K562 (cell line): ENCODE results near the gene NOM1. TPM values are rescaled to one million over a fixed set of nuclear protein-coding genes. Genes with fewer than 3 reads are reported as not detected.

Experiments
- BRCA1 ChIP-seq, 2 experiments: fragments of 450-650 bp in 1 of 2; sonication (generic) in 1 of 2; formaldehyde crosslinking in 1 of 2; IDR thresholded peaks; 2 replicates each; pipeline versions ENCODE4 v1.5.0 to v1.6.1; 2017 to 2020; ENCODE audit warnings: mild to moderate bottlenecking in 1 of 2, missing genetic modification reagents in 1 of 2
- GABPA ChIP-seq: fragments of 200-800 bp; sonication (Bioruptor generic); conservative IDR thresholded peaks from 2 replicates; pipeline ENCODE4 v1.6.1; 2016; ENCODE audit warnings: low read depth, missing genetic modification characterization, missing compliant biosample characterization
- MBD2 ChIP-seq: sonication (generic); IDR thresholded peaks from 2 replicates; pipeline ENCODE4 v1.6.1; 2016; ENCODE audit warnings: low read depth, borderline replicate concordance
- MCM2 ChIP-seq: fragments of 450-650 bp; IDR thresholded peaks from 2 replicates; pipeline ENCODE4 v1.6.1; 2017; ENCODE audit warnings: low read depth, mild to moderate bottlenecking
- MED1 ChIP-seq: sonication (generic); formaldehyde crosslinking; IDR thresholded peaks from 2 replicates; pipeline ENCODE4 v1.8.1; 2023; ENCODE audit warnings: missing genetic modification reagents, borderline replicate concordance
- MIER1 ChIP-seq: fragments of 450-650 bp; IDR thresholded peaks from 2 replicates; pipeline ENCODE4 v1.6.1; 2016; ENCODE audit warnings: antibody characterized with exemption, mild to moderate bottlenecking, low read depth
- NBN ChIP-seq: fragments of 450-650 bp; IDR thresholded peaks from 2 replicates; pipeline ENCODE4 v1.6.1; 2016; ENCODE audit warnings: low read depth, mild to moderate bottlenecking
- SIN3B ChIP-seq: fragments of 450-650 bp; IDR thresholded peaks from 2 replicates; pipeline ENCODE4 v1.6.1; 2017; ENCODE audit warnings: low read depth, mild to moderate bottlenecking, moderate library complexity
- ZFP30 ChIP-seq: fragments of 250-450 bp; sonication (Bioruptor Pico); IDR thresholded peaks from 2 replicates; pipeline ENCODE4 v1.8.0; 2022; ENCODE audit warnings: moderate library complexity, mild to moderate bottlenecking, inconsistent platforms, borderline replicate concordance
- ZNF224 ChIP-seq: sonication (generic); formaldehyde crosslinking; IDR thresholded peaks from 2 replicates; pipeline ENCODE4 v1.8.0; 2022; ENCODE audit warnings: mild to moderate bottlenecking, missing genetic modification reagents
- ZNF707 ChIP-seq: fragments of 250-450 bp; sonication (Bioruptor Pico); conservative IDR thresholded peaks from 2 replicates; pipeline ENCODE4 v1.8.0; 2022; ENCODE audit warnings: inconsistent platforms, mild to moderate bottlenecking, moderate library complexity
- ZNF764 ChIP-seq: fragments of 250-450 bp; sonication (Bioruptor Pico); IDR thresholded peaks from 2 replicates; pipeline ENCODE4 v1.4.0; 2020; ENCODE audit warnings: low read depth, mild to moderate bottlenecking, moderate library complexity
- polyA plus RNA-seq, 8 experiments: library from polyadenylated mRNA; depleted of rRNA in 4 of 8; stranded (reverse) in 5 of 8; unstranded in 3 of 8; fragments of >200 nt; fragmentation: Nextera tagmentation in 2 of 8; fragmentation: Illumina TruSeq in 1 of 8; extraction: Ambion mirVana in 2 of 8; extraction: Trizol in 1 of 8; gene quantifications; 2 replicates each; pipeline versions ENCODE4 v1.2.1 to v1.2.3, GENCODE V29; 2011 to 2014; ENCODE audit warnings: inconsistent platforms in 1 of 8, missing spikeins in 1 of 8
- total RNA-seq, 7 experiments: library from RNA; depleted of rRNA in 6 of 7; stranded (reverse); fragments of >200 nt in 6 of 7; fragmentation: Illumina TruSeq in 2 of 7; extraction: Trizol in 2 of 7; gene quantifications; 2 replicates each; pipeline versions ENCODE4 v1.2.1 to v1.2.3, GENCODE V29; 2011 to 2021; ENCODE audit warnings: low replicate concordance in 1 of 7
- TF ChIP-seq, protein P1 (sequence below): fragments of 450-650 bp; formaldehyde crosslinking; IDR thresholded peaks from 2 replicates; pipeline ENCODE4 v1.4.0; 2020; ENCODE audit warnings: mild to moderate bottlenecking, moderate library complexity
- TF ChIP-seq, protein P2 (sequence below): fragments of 450-650 bp; formaldehyde crosslinking; conservative IDR thresholded peaks from 2 replicates; pipeline ENCODE4 v1.4.0; 2022; ENCODE audit warnings: mild to moderate bottlenecking, missing genetic modification characterization
- TF ChIP-seq, protein P3 (sequence below): sonication (generic); formaldehyde crosslinking; IDR thresholded peaks from 2 replicates; pipeline ENCODE4 v1.8.0; 2023; ENCODE audit warnings: mild to moderate bottlenecking, missing genetic modification reagents
- TF ChIP-seq, protein P4 (sequence below): fragments of 250-450 bp; sonication (Bioruptor Pico); IDR thresholded peaks from 2 replicates; pipeline ENCODE4 v1.4.0; 2020
- TF ChIP-seq, protein P5 (sequence below): conservative IDR thresholded peaks from 2 replicates; pipeline ENCODE4 v1.6.1; 2011; ENCODE audit warnings: low read depth, mild to moderate bottlenecking, low read length; ENCODE audit not compliant: control insufficient read depth

The NOM1 gene
- total and polyA plus RNA-seq, 9 of the 15 experiments (the other 6 are each of a cell fraction or from before 2014, with no cell fraction given), result 6.8 to 47.3 (median 37.4) TPM

DNA sequence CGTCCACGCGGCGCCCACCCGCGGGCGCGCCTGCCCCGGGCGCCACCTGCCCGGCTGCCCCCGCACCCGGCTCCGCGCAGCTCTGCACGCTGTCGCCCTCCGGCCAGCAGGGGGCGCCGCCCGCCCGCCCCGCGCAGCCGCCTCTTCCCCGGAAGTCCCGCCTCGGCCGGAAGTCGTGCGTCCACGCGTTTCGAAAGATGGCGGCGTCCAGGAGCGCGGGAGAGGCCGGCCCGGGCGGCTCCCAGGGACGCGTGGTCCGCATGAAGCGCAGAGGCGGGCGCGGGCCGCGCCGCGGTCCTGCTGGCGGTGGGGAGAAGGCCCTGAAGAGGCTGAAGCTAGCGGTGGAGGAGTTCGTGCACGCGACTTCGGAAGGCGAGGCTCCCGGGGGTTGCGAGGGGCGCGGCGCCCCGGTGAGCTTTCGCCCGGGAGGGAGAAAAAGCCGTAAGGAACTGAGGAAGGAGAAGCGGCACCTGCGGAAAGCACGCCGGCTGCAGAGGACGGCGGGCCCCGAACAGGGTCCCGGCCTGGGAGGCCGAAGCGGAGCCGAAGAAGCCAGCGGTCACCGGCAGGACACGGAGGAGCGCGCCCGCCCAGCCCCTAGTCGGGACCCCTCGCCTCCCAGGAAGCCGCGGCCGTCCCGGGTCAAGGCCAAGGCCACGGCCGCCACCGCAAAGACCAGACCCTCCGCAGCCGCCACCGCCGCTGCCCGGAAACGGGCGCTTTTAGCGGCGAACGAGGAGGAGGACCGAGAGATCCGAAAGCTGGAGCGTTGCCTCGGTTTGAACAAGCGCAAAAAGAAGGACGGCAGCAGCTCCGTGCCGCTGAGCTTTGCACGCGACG is at the start of gene NOM1 (continued):
- TF ChIP-seq, protein P1, sequence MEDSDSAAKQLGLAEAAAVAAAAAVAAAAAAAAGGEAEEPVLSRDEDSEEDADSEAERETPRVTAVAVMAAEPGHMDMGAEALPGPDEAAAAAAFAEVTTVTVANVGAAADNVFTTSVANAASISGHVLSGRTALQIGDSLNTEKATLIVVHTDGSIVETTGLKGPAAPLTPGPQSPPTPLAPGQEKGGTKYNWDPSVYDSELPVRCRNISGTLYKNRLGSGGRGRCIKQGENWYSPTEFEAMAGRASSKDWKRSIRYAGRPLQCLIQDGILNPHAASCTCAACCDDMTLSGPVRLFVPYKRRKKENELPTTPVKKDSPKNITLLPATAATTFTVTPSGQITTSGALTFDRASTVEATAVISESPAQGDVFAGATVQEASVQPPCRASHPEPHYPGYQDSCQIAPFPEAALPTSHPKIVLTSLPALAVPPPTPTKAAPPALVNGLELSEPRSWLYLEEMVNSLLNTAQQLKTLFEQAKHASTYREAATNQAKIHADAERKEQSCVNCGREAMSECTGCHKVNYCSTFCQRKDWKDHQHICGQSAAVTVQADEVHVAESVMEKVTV (CRISPR knock-in tag), result 0 out of 2 replicates have a peak, but pooled peaks have one; percentile 12
- TF ChIP-seq, protein P2, sequence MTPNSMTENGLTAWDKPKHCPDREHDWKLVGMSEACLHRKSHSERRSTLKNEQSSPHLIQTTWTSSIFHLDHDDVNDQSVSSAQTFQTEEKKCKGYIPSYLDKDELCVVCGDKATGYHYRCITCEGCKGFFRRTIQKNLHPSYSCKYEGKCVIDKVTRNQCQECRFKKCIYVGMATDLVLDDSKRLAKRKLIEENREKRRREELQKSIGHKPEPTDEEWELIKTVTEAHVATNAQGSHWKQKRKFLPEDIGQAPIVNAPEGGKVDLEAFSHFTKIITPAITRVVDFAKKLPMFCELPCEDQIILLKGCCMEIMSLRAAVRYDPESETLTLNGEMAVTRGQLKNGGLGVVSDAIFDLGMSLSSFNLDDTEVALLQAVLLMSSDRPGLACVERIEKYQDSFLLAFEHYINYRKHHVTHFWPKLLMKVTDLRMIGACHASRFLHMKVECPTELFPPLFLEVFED (CRISPR knock-in tag), result no peak
- TF ChIP-seq, protein P3, sequence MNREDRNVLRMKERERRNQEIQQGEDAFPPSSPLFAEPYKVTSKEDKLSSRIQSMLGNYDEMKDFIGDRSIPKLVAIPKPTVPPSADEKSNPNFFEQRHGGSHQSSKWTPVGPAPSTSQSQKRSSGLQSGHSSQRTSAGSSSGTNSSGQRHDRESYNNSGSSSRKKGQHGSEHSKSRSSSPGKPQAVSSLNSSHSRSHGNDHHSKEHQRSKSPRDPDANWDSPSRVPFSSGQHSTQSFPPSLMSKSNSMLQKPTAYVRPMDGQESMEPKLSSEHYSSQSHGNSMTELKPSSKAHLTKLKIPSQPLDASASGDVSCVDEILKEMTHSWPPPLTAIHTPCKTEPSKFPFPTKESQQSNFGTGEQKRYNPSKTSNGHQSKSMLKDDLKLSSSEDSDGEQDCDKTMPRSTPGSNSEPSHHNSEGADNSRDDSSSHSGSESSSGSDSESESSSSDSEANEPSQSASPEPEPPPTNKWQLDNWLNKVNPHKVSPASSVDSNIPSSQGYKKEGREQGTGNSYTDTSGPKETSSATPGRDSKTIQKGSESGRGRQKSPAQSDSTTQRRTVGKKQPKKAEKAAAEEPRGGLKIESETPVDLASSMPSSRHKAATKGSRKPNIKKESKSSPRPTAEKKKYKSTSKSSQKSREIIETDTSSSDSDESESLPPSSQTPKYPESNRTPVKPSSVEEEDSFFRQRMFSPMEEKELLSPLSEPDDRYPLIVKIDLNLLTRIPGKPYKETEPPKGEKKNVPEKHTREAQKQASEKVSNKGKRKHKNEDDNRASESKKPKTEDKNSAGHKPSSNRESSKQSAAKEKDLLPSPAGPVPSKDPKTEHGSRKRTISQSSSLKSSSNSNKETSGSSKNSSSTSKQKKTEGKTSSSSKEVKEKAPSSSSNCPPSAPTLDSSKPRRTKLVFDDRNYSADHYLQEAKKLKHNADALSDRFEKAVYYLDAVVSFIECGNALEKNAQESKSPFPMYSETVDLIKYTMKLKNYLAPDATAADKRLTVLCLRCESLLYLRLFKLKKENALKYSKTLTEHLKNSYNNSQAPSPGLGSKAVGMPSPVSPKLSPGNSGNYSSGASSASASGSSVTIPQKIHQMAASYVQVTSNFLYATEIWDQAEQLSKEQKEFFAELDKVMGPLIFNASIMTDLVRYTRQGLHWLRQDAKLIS (CRISPR knock-in tag), result peak; percentile 93
- TF ChIP-seq, protein P4, sequence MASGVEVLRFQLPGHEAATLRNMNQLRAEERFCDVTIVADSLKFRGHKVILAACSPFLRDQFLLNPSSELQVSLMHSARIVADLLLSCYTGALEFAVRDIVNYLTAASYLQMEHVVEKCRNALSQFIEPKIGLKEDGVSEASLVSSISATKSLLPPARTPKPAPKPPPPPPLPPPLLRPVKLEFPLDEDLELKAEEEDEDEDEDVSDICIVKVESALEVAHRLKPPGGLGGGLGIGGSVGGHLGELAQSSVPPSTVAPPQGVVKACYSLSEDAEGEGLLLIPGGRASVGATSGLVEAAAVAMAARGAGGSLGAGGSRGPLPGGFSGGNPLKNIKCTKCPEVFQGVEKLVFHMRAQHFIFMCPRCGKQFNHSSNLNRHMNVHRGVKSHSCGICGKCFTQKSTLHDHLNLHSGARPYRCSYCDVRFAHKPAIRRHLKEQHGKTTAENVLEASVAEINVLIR (CRISPR knock-in tag), result peak; percentile 69
- TF ChIP-seq GABPA (tag) (peak; percentile 99), NBN (no peak), BRCA1 (IDR thresholded peaks at IDR 0.05) (no peak), BRCA1 (CRISPR knock-in tag; IDR thresholded peaks at IDR 0.05) (no peak), MIER1 (no peak), MBD2 (peak; percentile 82; the same call in 1 of the 2 replicates), ZNF707 (CRISPR knock-in tag) (no peak), ZNF224 (0 out of 2 replicates have a peak, but pooled peaks have one; percentile 33), ZFP30 (CRISPR knock-in tag) (no peak), SIN3B (peak; percentile 99), MED1 (no peak), MCM2 (no peak), ZNF764 (no peak)
- TF ChIP-seq, protein P5, sequence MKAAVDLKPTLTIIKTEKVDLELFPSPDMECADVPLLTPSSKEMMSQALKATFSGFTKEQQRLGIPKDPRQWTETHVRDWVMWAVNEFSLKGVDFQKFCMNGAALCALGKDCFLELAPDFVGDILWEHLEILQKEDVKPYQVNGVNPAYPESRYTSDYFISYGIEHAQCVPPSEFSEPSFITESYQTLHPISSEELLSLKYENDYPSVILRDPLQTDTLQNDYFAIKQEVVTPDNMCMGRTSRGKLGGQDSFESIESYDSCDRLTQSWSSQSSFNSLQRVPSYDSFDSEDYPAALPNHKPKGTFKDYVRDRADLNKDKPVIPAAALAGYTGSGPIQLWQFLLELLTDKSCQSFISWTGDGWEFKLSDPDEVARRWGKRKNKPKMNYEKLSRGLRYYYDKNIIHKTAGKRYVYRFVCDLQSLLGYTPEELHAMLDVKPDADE, result peak; percentile 96
